ENCODE measurements around the gene P4HA2.

P4HA2 gene

GRCh38 chr5:132264546-132265335 is 37.1 kb upstream of the P4HA2 start:
- DNase-seq (ENCODE audit: low read depth, low spot score), result no peak

- DNase-seq (ENCODE audit: low read depth, low spot score), result no peak
These were observed 36.1 kb upstream of the P4HA2 start for GRCh38 chr5:132263548-132264261.

GRCh38 chr5:132262882-132263547 is 35.4 kb upstream of the P4HA2 start:
- no peak for DNase-seq (ENCODE audit: low read depth, low spot score)

- no peak for DNase-seq (ENCODE audit: low read depth, low spot score)
These were observed 34.5 kb upstream of the P4HA2 start for GRCh38 chr5:132261881-132262845.

GRCh38 chr5:132260714-132261551 is 33.3 kb upstream of the P4HA2 start:
- DNase-seq (ENCODE audit: low read depth, low spot score), result peak; percentile 14

GRCh38 chr5:132260051-132260450 is 32.4 kb upstream of the P4HA2 start:
- DNase-seq (ENCODE audit: low read depth, low spot score), result no peak

GRCh38 chr5:132259069-132259851 is 31.6 kb upstream of the P4HA2 start:
- DNase-seq (ENCODE audit: low read depth, low spot score), result no peak

- DNase-seq (ENCODE audit: low read depth, low spot score), result no peak
These were observed 30.7 kb upstream of the P4HA2 start for GRCh38 chr5:132258102-132259068.

- DNase-seq (ENCODE audit: low read depth, low spot score), result no peak
These were observed 29.8 kb upstream of the P4HA2 start, which contains the start of gene PDLIM4 for GRCh38 chr5:132257131-132258101. Gene PDLIM4 (plus strand): TSS chr5:132257696. CDS start chr5:132257735, 39 bp downstream.

GRCh38 chr5:132256783-132257130 is 29.1 kb upstream of the P4HA2 start:
- DNase-seq (ENCODE audit: low read depth, low spot score), result no peak

- DNase-seq (ENCODE audit: low read depth, low spot score), result no peak
These were observed 28.6 kb upstream of the P4HA2 start for GRCh38 chr5:132256086-132256782.

- DNase-seq (ENCODE audit: low read depth, low spot score), result no peak
These were observed 26.8 kb upstream of the P4HA2 start for GRCh38 chr5:132254321-132254977.

- DNase-seq (ENCODE audit: low read depth, low spot score), result no peak
These were observed 26.0 kb upstream of the P4HA2 start for GRCh38 chr5:132253452-132254320.

- no peak for DNase-seq (ENCODE audit: low read depth, low spot score)
These were observed 25.4 kb upstream of the P4HA2 start for GRCh38 chr5:132253008-132253441.

GRCh38 chr5:132251220-132251725 is 23.6 kb upstream of the P4HA2 start:
- no peak for DNase-seq (ENCODE audit: low read depth, low spot score)

Measured in activated naive CD8-positive, alpha-beta T cell treated with anti-CD3 and anti-CD28 coated beads, Interleukin-2, amount 50 U/mL, for 16 hours (primary cell).